Measurements from ENCODE around the gene MYH6. TPM values are rescaled to one million over a fixed set of nuclear protein-coding genes. Genes with fewer than 3 reads are reported as not detected.

The MYH6 gene
- total RNA-seq, 1 experiment from 2014 or later = not detected

- POLR2A ChIA-PET = interaction anchor here (0.6 kb wide), 1 partner anchor 76 kb away, joined by 5 read pairs; the partner anchor contains the start of gene BCL2L2
- intact Hi-C loops (cut with micrococcal nuclease; ENCODE audit: unreplicated experiment) = loop anchor here (5.0 kb wide), 1 partner anchor 55 kb away; no protein-coding TSS in a partner anchor
- no peaks in the 10 kb centered on the region for H3K27me3 ChIP-seq (ENCODE audit: control insufficient read depth, insufficient read depth, low read length)
- ATAC-seq (no peak), DNase-seq (ENCODE audit: low read depth, low spot score) (no peak)
- no peaks in the 10 kb centered on the region for H3K36me3 ChIP-seq (ENCODE audit: control insufficient read depth, insufficient read depth, low read length)
- TF ChIP-seq POLR2AphosphoS5 (IDR thresholded peaks at IDR 0.05; ENCODE audit: low read depth, low read length) = no peak
- TF ChIP-seq TCF7L2 (IDR thresholded peaks at IDR 0.05; ENCODE audit: low read depth, low read length) = no peak
- TF ChIP-seq REST (IDR thresholded peaks at IDR 0.05; ENCODE audit: insufficient read depth in 1 of 2, low read depth in 2 of 2, low read length in 1 of 2) = no peak
- no peak for TF ChIP-seq CTCF (IDR thresholded peaks at IDR 0.05)
- no peak for TF ChIP-seq SIN3A (IDR thresholded peaks at IDR 0.05; ENCODE audit: borderline replicate concordance, insufficient read depth, low read depth, low read length)
- no peak overlapping the region for H3K4me3 ChIP-seq (ENCODE audit: low read depth in 2 of 2, low read length in 2 of 2)
- no peak overlapping the region for H3K27ac ChIP-seq (ENCODE audit: low read length)
- H3K9me3 ChIP-seq (ENCODE audit: control insufficient read depth, insufficient read depth, low read depth, low read length) = no peaks in the 10 kb centered on the region
- no peaks in the 10 kb centered on the region for H3K4me1 ChIP-seq (ENCODE audit: control insufficient read depth, insufficient read depth, low read length)
- in situ Hi-C loops (cut with HindIII; ENCODE audit: low pct_unique_long_range_greater_than_20kb, low sequenced_read_pairs) = no loop called here
- CTCF ChIA-PET = no interaction called here
- BruUV-seq (replicated peaks) = no TSS peak
These were observed 25.8 kb downstream of the MYH6 start for GRCh38 chr14:23382276-23382675.

GRCh38 chr14:23381871-23382270, 26.2 kb downstream of the MYH6 start:
- no peak for DNase-seq (ENCODE audit: low read depth, low spot score)
- H3K4me3 ChIP-seq (ENCODE audit: low read depth in 2 of 2, low read length in 2 of 2) = no peak overlapping the region
- H3K27ac ChIP-seq (ENCODE audit: low read length) = no peak overlapping the region
- POLR2A ChIA-PET = interaction anchor here (0.6 kb wide), 1 partner anchor 75 kb away, joined by 5 read pairs; the partner anchor contains the start of gene BCL2L2
- in situ Hi-C loops (cut with HindIII; ENCODE audit: low pct_unique_long_range_greater_than_20kb, low sequenced_read_pairs) = no loop called here
- H3K36me3 ChIP-seq (ENCODE audit: control insufficient read depth, insufficient read depth, low read length) = no peaks in the 10 kb centered on the region
- ATAC-seq = no peak
- BruUV-seq (replicated peaks) = no TSS peak
- CTCF ChIA-PET = no interaction called here
- H3K4me1 ChIP-seq (ENCODE audit: control insufficient read depth, insufficient read depth, low read length) = no peaks in the 10 kb centered on the region
- TF ChIP-seq TCF7L2 (IDR thresholded peaks at IDR 0.05; ENCODE audit: low read depth, low read length) (no peak), CTCF (IDR thresholded peaks at IDR 0.05) (no peak), POLR2AphosphoS5 (IDR thresholded peaks at IDR 0.05; ENCODE audit: low read depth, low read length) (no peak), SIN3A (IDR thresholded peaks at IDR 0.05; ENCODE audit: borderline replicate concordance, insufficient read depth, low read depth, low read length) (no peak), REST (IDR thresholded peaks at IDR 0.05; ENCODE audit: insufficient read depth in 1 of 2, low read depth in 2 of 2, low read length in 1 of 2) (no peak)
- no peaks in the 10 kb centered on the region for H3K27me3 ChIP-seq (ENCODE audit: control insufficient read depth, insufficient read depth, low read length)
- intact Hi-C loops (cut with micrococcal nuclease; ENCODE audit: unreplicated experiment) = loop anchor here (5.0 kb wide), 1 partner anchor 55 kb away; no protein-coding TSS in a partner anchor
- H3K9me3 ChIP-seq (ENCODE audit: control insufficient read depth, insufficient read depth, low read depth, low read length) = no peaks in the 10 kb centered on the region
